ENCODE data around the gene DET1. TPM values are rescaled to one million over a fixed set of nuclear protein-coding genes. Genes with fewer than 3 reads are reported as not detected.

DET1 gene
- total RNA-seq, 4 donors from 2014 or later: 4.0 to 6.6 (median 5.6) TPM

- no peak overlapping the region for H3K27ac ChIP-seq (replicated peaks in 1 of 4)
- H3K4me1 ChIP-seq: no peaks in the 10 kb centered on the region
- 94% methylated on average over 3 of the region's 3 CpGs for WGBS
- no peak overlapping the region for H3K4me3 ChIP-seq
- intact Hi-C loops (cut with DNase I): no loop called here
- TF ChIP-seq CTCF (IDR thresholded peaks at IDR 0.05) (no peak), POLR2A (IDR thresholded peaks at IDR 0.05; ENCODE audit: low read depth) (no peak), POLR2AphosphoS5 (IDR thresholded peaks at IDR 0.05) (no peak), EP300 (IDR thresholded peaks at IDR 0.05) (no peak)
- H3K36me3 ChIP-seq: peaks cover 0 to 12% (median 2%) of the 10 kb centered on the region in 4 donors
- no peaks in the 10 kb centered on the region for H3K27me3 ChIP-seq
- DNase-seq (ENCODE audit: extremely low spot score): no peak
- no peaks in the 10 kb centered on the region for H3K9me3 ChIP-seq
These were observed 56.4 kb downstream of the DET1 start for GRCh38 chr15:88490036-88490435.

- Histone ChIP-seq H3K4me1 (no peaks in the 10 kb centered on the region), H3K27ac (replicated peaks in 1 of 4) (no peak overlapping the region), H3K4me3 (no peak overlapping the region), H3K36me3 (peaks cover 0 to 6% (median 2%) of the 10 kb centered on the region in 4 donors), H3K27me3 (no peaks in the 10 kb centered on the region), H3K9me3 (no peaks in the 10 kb centered on the region)
- WGBS: no CpG with 5 or more reads among the region's 4 CpGs
- DNase-seq (ENCODE audit: extremely low spot score): no peak
- TF ChIP-seq EP300 (IDR thresholded peaks at IDR 0.05) (no peak), CTCF (IDR thresholded peaks at IDR 0.05) (no peak), POLR2AphosphoS5 (IDR thresholded peaks at IDR 0.05) (no peak), POLR2A (IDR thresholded peaks at IDR 0.05; ENCODE audit: low read depth) (no peak)
- intact Hi-C loops (cut with DNase I): no loop called here
These were observed 57.2 kb downstream of the DET1 start for GRCh38 chr15:88489321-88489720.

- Histone ChIP-seq H3K9me3 (no peaks in the 10 kb centered on the region), H3K27me3 (no peaks in the 10 kb centered on the region), H3K36me3 (no peaks in the 10 kb centered on the region), H3K4me3 (no peak overlapping the region), H3K27ac (replicated peaks in 1 of 4) (no peak overlapping the region), H3K4me1 (no peaks in the 10 kb centered on the region)
- intact Hi-C loops (cut with DNase I): no loop called here
- DNase-seq (ENCODE audit: extremely low spot score): no peak
- TF ChIP-seq POLR2AphosphoS5 (IDR thresholded peaks at IDR 0.05) (no peak), CTCF (IDR thresholded peaks at IDR 0.05) (no peak), EP300 (IDR thresholded peaks at IDR 0.05) (no peak), POLR2A (IDR thresholded peaks at IDR 0.05; ENCODE audit: low read depth) (no peak)
- 68% methylated on average over 5 of the region's 11 CpGs for WGBS
These were observed 58.5 kb downstream of the DET1 start for GRCh38 chr15:88487796-88488523.

- DNase-seq (ENCODE audit: extremely low spot score): no peak
- Histone ChIP-seq H3K9me3 (no peaks in the 10 kb centered on the region), H3K27me3 (no peaks in the 10 kb centered on the region), H3K4me3 (no peak overlapping the region), H3K4me1 (no peaks in the 10 kb centered on the region), H3K36me3 (no peaks in the 10 kb centered on the region), H3K27ac (replicated peaks in 1 of 4) (no peak overlapping the region)
- TF ChIP-seq EP300 (IDR thresholded peaks at IDR 0.05) (no peak), CTCF (IDR thresholded peaks at IDR 0.05) (no peak), POLR2A (IDR thresholded peaks at IDR 0.05; ENCODE audit: low read depth) (no peak), POLR2AphosphoS5 (IDR thresholded peaks at IDR 0.05) (no peak)
- 70% methylated on average over 2 of the region's 2 CpGs for WGBS
- intact Hi-C loops (cut with DNase I): no loop called here
These were observed 59.2 kb downstream of the DET1 start for GRCh38 chr15:88487178-88487795.
